Neuronal stem cell (in vitro differentiated cells): ENCODE measurements around the gene USP54.

Experiments
- DNase-seq: peaks from one replicate; pipeline ENCODE4 v3.0.0-alpha.2; 2013; ENCODE audit warnings: low spot score
- H2AFZ ChIP-seq: one replicate; pipeline ENCODE4 v1.6.1; 2013; ENCODE audit warnings: mild to moderate bottlenecking, low read length, inconsistent platforms
- H2AK5ac ChIP-seq: 2 replicates; pipeline ENCODE4 v1.6.1; 2013; ENCODE audit warnings: low read depth, mild to moderate bottlenecking, inconsistent platforms, low read length, moderate library complexity, mixed read lengths
- H2BK120ac ChIP-seq: 2 replicates; pipeline ENCODE4 v1.6.1; 2013; ENCODE audit warnings: low read depth, mild to moderate bottlenecking, inconsistent platforms, low read length, moderate library complexity, mixed read lengths
- H2BK12ac ChIP-seq: one replicate; pipeline ENCODE4 v1.6.1; 2013; ENCODE audit warnings: low read length, inconsistent platforms
- H2BK15ac ChIP-seq: 2 replicates; pipeline ENCODE4 v1.6.1; 2013; ENCODE audit warnings: mild to moderate bottlenecking, low read length, inconsistent platforms, mixed read lengths
- H2BK5ac ChIP-seq: one replicate; pipeline ENCODE4 v1.6.1; 2013; ENCODE audit warnings: inconsistent platforms, mild to moderate bottlenecking, low read length, moderate library complexity
- H3K14ac ChIP-seq: one replicate; pipeline ENCODE4 v1.6.1; 2013; ENCODE audit warnings: low read length, inconsistent platforms
- H3K18ac ChIP-seq: 2 replicates; pipeline ENCODE4 v1.6.1; 2013; ENCODE audit warnings: low read length, inconsistent platforms
- H3K23ac ChIP-seq: 2 replicates; pipeline ENCODE4 v1.6.1; 2013; ENCODE audit warnings: low read depth, mild to moderate bottlenecking, mixed read lengths, low read length, inconsistent platforms; ENCODE audit not compliant: poor library complexity
- H3K27ac ChIP-seq: replicated peaks from 3 replicates; pipeline ENCODE4 v1.5.1; 2013; ENCODE audit warnings: low read length, inconsistent platforms
- H3K27me3 ChIP-seq, 3 experiments: 2 replicates each; pipeline ENCODE4 v1.6.1; 2013; ENCODE audit warnings: low read length in 3 of 3, mild to moderate bottlenecking in 2 of 3, inconsistent platforms in 1 of 3, low read depth in 1 of 3, mixed read lengths in 1 of 3, moderate library complexity in 1 of 3; ENCODE audit not compliant: control insufficient read depth in 3 of 3, insufficient read depth in 3 of 3
- H3K36me3 ChIP-seq, 2 donors: replicated peaks in 1 of 2; 2 replicates each; pipeline ENCODE4 v1.6.1; 2013; ENCODE audit warnings: low read length in 2 of 2; ENCODE audit not compliant: control insufficient read depth in 2 of 2, insufficient read depth in 2 of 2
- H3K4ac ChIP-seq: 2 replicates; pipeline ENCODE4 v1.6.1; 2013; ENCODE audit warnings: inconsistent platforms, mild to moderate bottlenecking, low read length, moderate library complexity
- H3K4me1 ChIP-seq, 2 donors: 1 replicate in 1 of 2; 2 replicates in 1 of 2; pipeline ENCODE4 v1.6.1; 2013; ENCODE audit warnings: low read length in 2 of 2, low read depth in 1 of 2; ENCODE audit not compliant: control insufficient read depth in 2 of 2, insufficient read depth in 1 of 2
- H3K4me2 ChIP-seq: one replicate; pipeline ENCODE4 v1.6.1; 2013; ENCODE audit warnings: mild to moderate bottlenecking, low read length, inconsistent platforms; ENCODE audit not compliant: insufficient read depth, poor library complexity, severe bottlenecking
- H3K4me3 ChIP-seq, 2 donors: 2 replicates each; pipeline ENCODE4 v1.5.1; 2013; ENCODE audit warnings: low read length in 2 of 2, mild to moderate bottlenecking in 2 of 2, inconsistent platforms in 1 of 2, moderate library complexity in 1 of 2
- H3K79me1 ChIP-seq: one replicate; pipeline ENCODE4 v1.6.1; 2013; ENCODE audit warnings: low read depth, mild to moderate bottlenecking, inconsistent platforms, low read length, moderate library complexity
- H3K9ac ChIP-seq: one replicate; pipeline ENCODE4 v1.6.1; 2013; ENCODE audit warnings: mild to moderate bottlenecking, low read depth, low read length, inconsistent platforms; ENCODE audit not compliant: poor library complexity
- H3K9me3 ChIP-seq, 2 donors: replicated peaks in 1 of 2; 2 replicates each; pipeline versions ENCODE3 to v1.6.1; 2013; ENCODE audit warnings: low read length in 2 of 2, mild to moderate bottlenecking in 2 of 2, inconsistent platforms in 1 of 2, low read depth in 1 of 2, mixed read lengths in 1 of 2, moderate library complexity in 1 of 2; ENCODE audit not compliant: control insufficient read depth in 2 of 2, insufficient read depth in 1 of 2
- H4K8ac ChIP-seq: one replicate; pipeline ENCODE4 v1.6.1; 2013; ENCODE audit warnings: low read depth, mild to moderate bottlenecking, inconsistent platforms, low read length, moderate library complexity
- H4K91ac ChIP-seq: one replicate; pipeline ENCODE4 v1.6.1; 2013; ENCODE audit warnings: low read length, low read depth, mild to moderate bottlenecking, inconsistent platforms; ENCODE audit not compliant: poor library complexity
- WGBS, 2 donors: extraction: QIAGEN DNeasy Blood & Tissue Kit; methylation state at CpG; one replicate each; pipeline ENCODE4 v1.1.7; 2013; ENCODE audit warnings: missing lambda C conversion rate in 2 of 2, mixed read lengths in 1 of 2; ENCODE audit not compliant: insufficient read length in 2 of 2, insufficient replicate concordance in 1 of 2; ENCODE audit errors: extremely low coverage in 2 of 2; 5-methylcytosine and 5-hydroxymethylcytosine counted together

The USP54 gene

GRCh38 chr10:73494213-73494612, 96.9 kb downstream of the USP54 start:
- Histone ChIP-seq H3K4ac (no peak overlapping the region), H3K23ac (no peak overlapping the region), H2BK120ac (no peak overlapping the region), H3K36me3 (peaks cover 13 to 36% of the 10 kb centered on the region in 2 donors), H4K91ac (no peak overlapping the region), H3K27ac (no peak overlapping the region), H3K4me1 (peaks cover 0 to 9% of the 10 kb centered on the region in 2 donors), H3K9me3 (no peaks in the 10 kb centered on the region), H3K4me3 (peak overlapping the region in 1 of 2 donors; percentile 86), H3K27me3 (no peaks in the 10 kb centered on the region), H2BK5ac (no peak overlapping the region), H2BK12ac (no peak overlapping the region), H3K9ac (no peak overlapping the region), H2AFZ (no peak overlapping the region), H3K18ac (no peak overlapping the region), H4K8ac (no peak overlapping the region), H3K79me1 (peaks cover 6% of the 10 kb centered on the region), H2AK5ac (no peak overlapping the region), H2BK15ac (no peak overlapping the region), H3K14ac (no peak overlapping the region), H3K4me2 (no peak overlapping the region)
- WGBS, 2 donors, result no CpG with 5 or more reads among the region's 15 CpGs
- DNase-seq, result no peak

GRCh38 chr10:73493781-73494180, 97.4 kb downstream of the USP54 start:
- no peak overlapping the region for H4K8ac ChIP-seq
- H3K4me2 ChIP-seq, result no peak overlapping the region
- H2BK12ac ChIP-seq, result no peak overlapping the region
- no peak overlapping the region for H2BK5ac ChIP-seq
- H2BK120ac ChIP-seq, result no peak overlapping the region
- no peak overlapping the region for H2BK15ac ChIP-seq
- H3K9me3 ChIP-seq, result no peaks in the 10 kb centered on the region
- DNase-seq, result no peak
- H3K27me3 ChIP-seq, result no peaks in the 10 kb centered on the region
- no peak overlapping the region for H3K4ac ChIP-seq
- no peak overlapping the region for H3K4me3 ChIP-seq
- peaks cover 0 to 9% of the 10 kb centered on the region in 2 donors for H3K4me1 ChIP-seq
- H4K91ac ChIP-seq, result no peak overlapping the region
- no peak overlapping the region for H3K14ac ChIP-seq
- H3K27ac ChIP-seq, result no peak overlapping the region
- H3K9ac ChIP-seq, result no peak overlapping the region
- H3K79me1 ChIP-seq, result peaks cover 6% of the 10 kb centered on the region
- no peak overlapping the region for H2AK5ac ChIP-seq
- H3K23ac ChIP-seq, result no peak overlapping the region
- no peak overlapping the region for H2AFZ ChIP-seq
- H3K36me3 ChIP-seq, result peaks cover 9 to 36% of the 10 kb centered on the region in 2 donors
- no peak overlapping the region for H3K18ac ChIP-seq
- WGBS, 2 donors, result no CpG with 5 or more reads among the region's 2 CpGs

- H3K14ac ChIP-seq, result no peak overlapping the region
These were observed 104.5 kb downstream of the USP54 start for GRCh38 chr10:73486601-73487000.

GRCh38 chr10:73485320-73485719, 105.8 kb downstream of the USP54 start:
- no peak overlapping the region for H2BK12ac ChIP-seq
- no CpG with 5 or more reads among the region's 1 CpG for WGBS, 2 donors

More at GRCh38 chr10:73486601-73487000, 104.5 kb downstream of the USP54 start:
- Histone ChIP-seq H2BK120ac (no peak overlapping the region), H2AFZ (no peak overlapping the region), H3K4me2 (no peak overlapping the region), H3K4me3 (no peak overlapping the region), H4K8ac (no peak overlapping the region), H3K27me3 (no peaks in the 10 kb centered on the region), H2BK12ac (no peak overlapping the region), H3K18ac (no peak overlapping the region), H3K27ac (no peak overlapping the region), H3K4me1 (no peaks in the 10 kb centered on the region), H3K23ac (no peak overlapping the region), H2BK5ac (no peak overlapping the region), H3K9ac (no peak overlapping the region), H3K4ac (no peak overlapping the region), H2BK15ac (no peak overlapping the region), H3K36me3 (peaks cover 0 to 43% of the 10 kb centered on the region in 2 donors), H2AK5ac (no peak overlapping the region), H3K79me1 (peaks cover 4% of the 10 kb centered on the region), H3K9me3 (peaks cover 0 to 5% of the 10 kb centered on the region in 2 donors), H4K91ac (no peak overlapping the region)
- no peak for DNase-seq
- WGBS, 2 donors, result no CpG with 5 or more reads among the region's 4 CpGs

More at GRCh38 chr10:73485320-73485719, 105.8 kb downstream of the USP54 start:
- Histone ChIP-seq H3K9me3 (peaks cover 0 to 5% of the 10 kb centered on the region in 2 donors), H3K23ac (no peak overlapping the region), H3K4me1 (no peaks in the 10 kb centered on the region), H3K79me1 (peaks cover 3% of the 10 kb centered on the region), H2BK5ac (no peak overlapping the region), H3K4me2 (no peak overlapping the region), H2AK5ac (no peak overlapping the region), H3K36me3 (peaks cover 0 to 43% of the 10 kb centered on the region in 2 donors), H3K4ac (no peak overlapping the region), H3K18ac (no peak overlapping the region), H3K4me3 (no peak overlapping the region), H4K91ac (no peak overlapping the region), H3K14ac (no peak overlapping the region), H4K8ac (no peak overlapping the region), H2BK15ac (no peak overlapping the region), H2BK120ac (no peak overlapping the region), H3K9ac (no peak overlapping the region), H3K27me3 (no peaks in the 10 kb centered on the region), H3K27ac (no peak overlapping the region), H2AFZ (no peak overlapping the region)
- no peak for DNase-seq
